Eye (tissue), 1 donor: ENCODE data around the gene HEATR3.
"Not testable (repeated sequence)": the region's sequence is repeated elsewhere in the genome, so short reads cannot be mapped to it uniquely, and the experiment has no call there.

Experiments
- DNase-seq: peaks from one replicate; pipeline ENCODE4 v3.0.0-alpha.2; 2015

Gene HEATR3

GRCh38 chr16:50102051-50102746 is 36.4 kb downstream of the HEATR3 start:
- no peak for DNase-seq

- no peak for DNase-seq
Measured at GRCh38 chr16:50103764-50104163, 38.0 kb downstream of the HEATR3 start.

DNA sequence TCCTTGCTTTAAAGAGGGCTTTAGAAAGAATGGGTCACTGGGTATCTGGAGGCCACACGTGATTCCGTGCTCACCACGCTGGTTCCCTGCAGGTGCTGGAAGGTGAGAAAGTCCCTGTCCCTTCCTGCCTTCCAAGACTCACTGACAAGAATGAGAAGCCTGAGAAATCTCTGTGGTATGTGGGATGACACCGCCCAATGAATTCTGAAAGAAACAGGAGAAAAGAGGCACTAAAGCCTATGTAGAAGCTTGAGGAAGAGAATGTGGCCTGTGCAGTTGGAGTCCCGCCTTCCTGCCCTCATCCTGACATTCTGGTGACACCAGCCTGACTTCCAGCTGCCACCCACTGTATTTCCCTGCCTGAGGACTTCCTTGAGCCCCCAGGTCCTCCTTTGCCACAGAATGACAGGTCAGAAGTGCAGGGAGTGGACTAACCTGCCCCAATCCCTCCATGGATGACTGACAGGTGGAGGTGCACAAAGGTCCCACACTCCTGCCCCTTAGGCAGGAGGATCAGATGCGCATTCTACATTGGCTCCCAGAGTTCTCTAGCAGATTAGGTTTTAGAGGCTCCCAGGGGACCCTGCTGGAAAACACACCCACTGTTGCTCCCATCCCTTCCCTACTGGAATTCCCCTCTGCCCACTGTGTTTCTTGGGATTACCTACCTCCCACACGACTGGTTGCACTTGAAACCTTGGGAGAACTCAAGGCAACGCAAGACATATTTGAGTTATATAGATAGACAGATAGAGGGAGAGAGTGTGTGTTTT is 48.8 kb downstream of the HEATR3 start:
- DNase-seq: no peak

DNA sequence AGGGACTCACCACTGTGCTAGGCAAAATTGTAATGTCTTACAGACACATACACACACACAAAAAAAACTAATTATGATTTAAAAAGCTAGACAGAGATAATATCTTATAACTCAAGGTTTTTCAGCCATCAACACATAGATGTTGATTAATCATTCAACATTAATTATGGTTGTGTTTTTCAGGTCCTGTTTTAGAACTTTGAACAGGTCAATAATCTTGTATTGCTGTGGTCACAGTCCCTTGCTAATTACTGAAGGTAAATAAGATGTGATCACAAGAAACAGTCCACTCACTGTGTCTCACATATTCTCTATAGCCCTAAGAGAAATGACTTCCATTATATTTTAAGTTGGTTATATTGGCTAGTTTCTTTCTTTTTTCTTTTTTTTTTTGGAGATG is 54.9 kb downstream of the HEATR3 start:
- no peak for DNase-seq

DNA sequence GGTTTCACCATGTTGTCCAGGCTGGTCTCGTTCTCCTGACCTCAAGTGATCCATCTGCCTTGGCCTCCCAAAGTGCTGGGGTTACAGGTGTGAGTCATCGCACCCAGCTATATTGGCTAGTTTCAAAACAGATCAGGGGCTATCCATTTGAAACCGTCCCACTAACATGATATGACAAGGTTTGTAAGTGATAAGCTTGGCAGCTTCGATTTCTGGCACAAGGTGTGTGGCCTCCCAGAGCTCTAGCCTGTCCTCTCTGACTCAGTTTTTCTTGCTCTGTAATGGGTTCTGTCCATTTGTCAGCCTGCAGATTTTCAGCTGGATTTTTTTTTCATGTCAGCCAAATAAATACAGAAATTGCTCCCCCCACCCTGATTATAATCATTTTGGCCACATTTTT is 55.5 kb downstream of the HEATR3 start:
- no peak for DNase-seq

- DNase-seq: no peak
Measured at GRCh38 chr16:50121721-50122445, 56.1 kb downstream of the HEATR3 start.

DNA sequence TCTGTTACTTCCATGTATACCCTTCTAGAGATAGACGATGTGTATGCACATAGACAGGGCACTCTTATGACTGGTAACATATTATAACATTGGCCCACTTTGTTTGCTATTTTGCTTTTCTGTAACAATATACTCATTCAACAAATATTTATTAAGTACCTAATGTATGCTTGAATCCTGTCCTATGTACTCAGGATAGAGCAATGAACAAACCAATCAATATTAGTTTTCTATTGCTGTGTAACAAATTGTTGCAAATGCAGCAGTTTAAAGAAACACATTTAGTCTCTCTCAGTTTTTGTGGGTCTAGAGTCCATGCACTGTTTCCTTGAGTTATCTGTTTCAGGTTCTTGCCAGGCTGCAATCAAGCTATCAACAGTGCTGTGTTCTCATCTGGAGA is 57.6 kb downstream of the HEATR3 start:
- no peak for DNase-seq

DNA sequence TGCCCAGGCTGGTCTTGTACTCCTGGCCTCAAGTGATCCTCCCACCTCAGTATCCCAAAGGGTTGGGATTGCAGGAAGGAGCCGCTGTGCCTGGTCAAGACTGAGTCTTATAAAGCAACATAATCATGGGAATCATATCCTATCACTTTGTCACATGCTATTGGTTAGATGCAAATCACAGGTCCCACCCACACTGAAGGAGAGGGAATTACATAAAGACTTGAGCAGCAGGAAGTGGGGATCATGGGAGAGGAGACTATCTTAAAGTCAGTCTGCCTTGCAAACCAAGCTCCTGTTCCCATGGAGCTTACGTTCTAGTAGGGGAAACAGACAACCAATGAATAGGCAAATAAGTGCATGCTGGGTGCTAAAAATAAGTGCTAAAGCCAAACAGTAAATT is 59.0 kb downstream of the HEATR3 start:
- no peak for DNase-seq

DNA sequence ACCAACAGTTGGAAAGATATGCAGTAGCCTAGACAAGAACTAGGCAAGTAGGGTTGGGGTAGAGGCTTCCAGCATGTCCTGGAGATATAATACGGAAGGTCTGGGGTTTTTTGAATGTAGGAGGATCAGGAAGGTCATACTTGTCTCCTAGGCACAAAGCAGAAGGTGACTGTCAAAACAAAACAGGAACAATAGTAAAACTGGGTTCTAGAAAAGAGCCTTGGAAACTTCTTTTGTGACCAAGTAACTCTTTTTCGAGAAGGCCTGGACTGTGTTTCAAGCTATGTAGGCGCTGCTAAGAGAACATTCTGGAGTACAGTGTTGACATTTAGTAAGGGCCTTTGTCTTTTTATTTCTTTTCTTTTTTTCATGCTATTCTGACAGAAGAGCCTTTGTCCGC is 60.4 kb downstream of the HEATR3 start:
- no peak for DNase-seq

DNA sequence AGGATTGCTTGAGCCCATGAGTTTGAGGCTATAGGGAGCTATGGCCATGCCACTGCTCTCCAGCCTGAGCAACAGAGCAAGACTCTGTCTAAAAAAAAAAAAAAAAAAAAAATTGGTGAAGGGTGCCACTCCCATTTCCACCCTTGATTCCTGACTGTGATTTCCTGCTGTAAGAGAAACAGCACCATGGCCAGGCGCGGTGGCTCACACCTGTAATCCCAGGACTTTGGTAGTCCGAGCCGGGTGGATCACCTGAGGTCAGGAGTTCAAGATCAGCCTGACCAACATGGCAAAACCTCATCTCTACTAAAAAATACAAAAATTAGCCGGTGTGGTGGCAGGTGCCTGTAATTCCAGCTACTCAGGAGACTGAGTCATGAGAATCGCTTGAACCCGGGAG is 66.8 kb downstream of the HEATR3 start:
- not testable (repeated sequence) for DNase-seq

DNA sequence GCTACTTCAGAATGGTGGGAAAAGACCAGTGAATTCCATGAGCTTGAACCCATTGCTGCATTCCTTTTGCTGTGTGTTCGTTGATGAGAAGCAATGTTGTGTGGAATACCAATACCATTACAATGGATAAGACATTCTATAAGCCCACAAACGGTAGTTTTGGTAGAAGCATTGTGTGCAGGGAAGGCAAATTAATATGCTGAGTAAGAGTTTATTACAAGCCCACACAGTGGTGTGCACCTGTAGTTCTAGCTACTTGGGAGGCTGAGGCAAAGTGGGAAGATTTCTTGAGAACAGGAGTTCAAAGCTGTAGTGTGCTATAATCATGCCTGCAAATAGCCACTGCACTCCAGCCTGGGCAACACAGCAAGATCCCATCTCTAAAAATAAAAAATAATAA is 67.4 kb downstream of the HEATR3 start:
- no peak for DNase-seq

DNA sequence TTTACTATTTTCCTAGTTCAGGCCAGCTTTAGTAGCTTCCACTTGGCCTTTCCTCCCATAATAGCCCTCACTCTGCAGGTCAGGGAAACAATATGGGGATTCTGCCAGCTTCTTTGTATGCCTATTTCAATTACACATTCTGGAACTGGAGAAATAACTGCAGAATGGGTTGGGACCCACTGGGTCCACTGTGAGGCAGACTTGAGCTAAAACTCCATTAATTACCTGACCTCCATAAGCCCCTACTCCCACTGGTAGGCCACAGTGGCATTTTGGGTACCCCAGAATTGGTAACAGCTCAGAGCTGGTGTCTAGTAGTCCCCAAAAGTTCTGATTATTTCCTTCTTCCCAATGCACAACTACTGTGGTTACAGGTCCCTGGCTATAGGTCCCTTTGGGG is 70.6 kb downstream of the HEATR3 start:
- no peak for DNase-seq

DNA sequence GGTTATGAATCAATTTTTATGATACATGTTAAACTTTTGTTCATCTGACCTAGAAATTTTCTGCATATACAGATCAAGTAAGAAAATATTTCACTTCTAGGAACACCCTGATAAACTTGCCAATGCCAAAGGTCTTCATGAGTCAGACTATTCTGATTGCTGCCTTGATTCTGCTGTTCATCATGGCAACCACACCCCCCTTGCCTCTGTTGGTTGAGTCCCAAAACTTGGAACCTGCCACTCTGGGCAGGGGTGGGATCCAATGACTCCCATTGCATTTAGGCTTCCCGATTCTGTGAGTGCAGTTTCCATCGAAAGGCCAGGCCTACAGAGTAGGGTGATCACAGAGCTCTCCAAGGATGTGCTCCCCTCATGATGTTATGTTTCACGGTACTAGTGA is 71.5 kb downstream of the HEATR3 start:
- DNase-seq: no peak

DNA sequence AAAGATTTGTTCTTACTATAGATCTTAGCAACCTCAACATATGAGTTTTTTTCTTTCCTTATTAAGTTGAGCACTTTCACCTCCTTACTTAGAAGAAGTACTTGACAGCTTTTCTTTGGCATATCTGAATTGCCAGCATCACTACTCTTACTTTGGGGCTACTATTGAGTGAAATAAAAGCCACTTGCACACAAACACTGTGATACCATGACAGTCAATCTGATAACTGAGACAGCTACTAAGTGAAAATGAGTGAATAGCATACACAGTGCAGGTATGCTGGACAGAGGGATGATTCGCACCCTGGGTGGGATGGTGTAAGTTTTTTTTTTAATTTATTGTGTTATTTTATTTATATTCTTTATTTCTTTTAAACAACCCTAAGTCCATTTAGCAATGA is 73.8 kb downstream of the HEATR3 start:
- DNase-seq: no peak

GRCh38 chr16:50144211-50144610 is 78.4 kb downstream of the HEATR3 start:
- no peak for DNase-seq

DNA sequence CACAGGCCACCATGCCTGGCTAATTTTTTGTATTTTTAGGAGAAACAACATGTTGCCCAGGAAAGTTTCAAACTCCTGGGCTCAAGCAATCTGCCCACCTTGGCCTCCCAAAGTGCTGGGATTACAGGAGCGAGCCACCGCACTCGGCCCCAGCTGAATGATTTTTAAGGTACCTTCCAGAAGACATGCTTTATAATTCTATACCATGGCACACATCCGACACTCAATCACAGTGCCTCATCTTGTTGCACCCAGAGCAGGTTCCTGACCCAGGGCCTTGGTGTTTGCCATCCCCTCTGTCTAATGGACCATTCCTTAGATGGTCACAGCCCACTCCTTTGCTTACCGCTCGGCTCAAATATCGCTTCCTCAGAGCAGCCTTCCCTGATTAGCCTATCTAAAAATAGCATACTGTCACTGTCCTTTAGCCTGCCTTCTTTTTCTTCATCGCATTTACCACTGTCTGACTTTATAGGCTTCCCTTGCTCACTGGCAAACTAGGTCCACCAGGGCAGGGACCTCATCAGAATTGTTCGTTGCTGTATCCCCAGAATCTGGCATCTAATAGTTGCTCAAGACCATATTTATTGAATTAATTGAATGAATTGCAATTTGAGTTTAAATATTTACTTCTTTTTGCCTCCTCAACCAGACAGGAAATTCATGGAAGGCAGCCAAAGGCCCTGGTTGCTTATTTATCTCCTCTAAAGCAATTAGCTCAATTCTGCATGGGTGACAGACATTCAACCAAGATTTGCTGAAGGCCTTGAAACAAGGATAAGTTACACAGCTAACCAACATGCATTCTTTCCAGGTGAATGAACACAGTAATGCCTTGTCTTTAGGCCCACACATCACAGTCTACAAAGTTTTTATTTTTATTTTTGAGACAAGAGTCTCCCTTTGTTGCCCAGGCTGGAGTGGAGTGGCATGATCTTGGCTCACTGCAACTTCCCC is 81.0 kb downstream of the HEATR3 start:
- DNase-seq: peak; percentile 25

- DNase-seq: no peak
Measured at GRCh38 chr16:50151322-50151721, 85.6 kb downstream of the HEATR3 start.

DNA sequence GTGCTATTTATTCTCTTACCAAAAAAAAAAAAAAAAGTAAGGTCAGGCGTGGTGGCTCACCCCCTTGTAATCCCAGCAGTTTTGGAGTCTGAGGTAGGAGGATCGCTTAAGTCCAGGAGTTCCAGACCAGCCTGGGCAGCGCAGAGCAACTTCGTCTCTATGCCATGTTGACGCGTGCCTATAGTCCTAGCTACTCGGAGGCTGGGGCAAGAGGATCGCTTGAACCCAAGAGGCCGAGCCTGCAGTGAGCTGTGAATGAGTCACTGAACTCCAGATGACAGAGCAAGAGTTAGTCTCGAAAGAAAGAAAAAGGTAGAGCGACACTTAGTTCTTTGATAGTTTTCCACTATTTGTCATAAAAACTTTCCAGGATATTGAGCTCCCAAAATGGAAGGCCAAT is 86.0 kb downstream of the HEATR3 start:
- no peak for DNase-seq

DNA sequence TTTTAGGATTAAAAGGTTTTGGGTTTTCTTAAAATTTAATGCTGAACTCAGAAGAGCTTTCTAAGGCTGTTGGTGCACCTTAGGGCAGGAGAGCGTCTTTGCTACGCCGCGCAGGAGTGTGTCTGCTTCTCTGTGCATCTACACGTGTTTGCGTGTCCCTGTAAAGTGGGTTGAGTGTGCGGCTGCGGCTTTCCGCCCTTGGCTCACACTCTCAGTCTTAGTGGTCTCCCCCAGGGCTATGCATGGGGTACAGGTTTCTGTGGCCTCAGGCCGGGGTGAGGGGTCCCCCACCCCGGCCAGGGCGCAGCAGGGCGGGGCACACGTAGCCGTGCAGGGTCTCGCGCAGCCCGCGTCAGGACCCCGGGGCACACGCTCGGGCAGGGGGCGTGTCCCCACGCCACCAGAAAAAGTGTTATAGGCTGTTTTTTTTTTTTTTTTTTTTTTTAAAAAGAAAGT is 86.6 kb downstream of the HEATR3 start:
- no peak for DNase-seq

GRCh38 chr16:50152807-50153595 is 87.2 kb downstream of the HEATR3 start, which contains the start of gene TENT4B:
Gene TENT4B (plus strand): TSS chr16:50153306. CDS start chr16:50153622, 316 bp downstream.
- peak; percentile 95 for DNase-seq

DNA sequence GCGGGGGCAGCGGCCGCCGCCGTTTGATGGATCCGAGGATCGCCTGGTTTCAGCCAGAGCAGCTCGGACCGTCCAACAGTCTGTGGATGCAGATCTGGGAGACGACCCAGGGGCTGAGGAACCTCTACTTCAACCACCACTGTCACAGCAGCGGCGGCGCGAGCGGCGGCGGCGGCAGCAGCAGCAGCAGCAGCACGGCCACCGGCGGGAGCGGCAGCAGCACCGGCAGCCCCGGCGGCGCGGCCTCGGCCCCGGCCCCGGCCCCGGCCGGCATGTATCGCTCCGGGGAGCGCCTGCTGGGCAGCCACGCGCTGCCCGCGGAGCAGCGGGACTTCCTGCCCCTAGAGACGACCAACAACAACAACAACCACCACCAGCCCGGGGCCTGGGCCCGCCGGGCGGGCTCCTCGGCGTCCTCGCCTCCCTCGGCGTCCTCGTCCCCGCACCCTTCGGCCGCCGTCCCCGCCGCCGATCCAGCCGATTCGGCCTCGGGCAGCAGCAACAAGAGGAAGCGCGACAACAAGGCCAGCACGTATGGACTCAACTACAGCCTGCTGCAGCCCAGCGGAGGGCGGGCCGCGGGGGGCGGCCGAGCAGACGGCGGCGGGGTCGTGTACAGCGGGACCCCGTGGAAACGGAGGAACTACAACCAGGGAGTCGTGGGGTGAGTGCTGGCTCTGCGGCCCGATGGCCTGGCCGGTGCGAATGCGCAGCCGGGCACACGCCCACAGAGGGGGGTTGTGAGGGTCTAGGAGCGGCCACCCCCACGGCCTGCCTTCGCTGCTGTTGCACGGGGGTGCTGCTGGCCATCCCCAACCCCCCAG is 88.0 kb downstream of the HEATR3 start:
- DNase-seq: peak; percentile 67
